GM18508 (cell line): Measurements from ENCODE around the gene DYNAP.

Source experiments
- ATAC-seq: cut with Tn5 transposase; IDR thresholded peaks from one replicate; pipeline ENCODE4 v1.9.1; 2021; ENCODE audit warnings: moderate number of reproducible peaks; ENCODE audit not compliant: insufficient read depth, unreplicated experiment

DYNAP gene, protein sequence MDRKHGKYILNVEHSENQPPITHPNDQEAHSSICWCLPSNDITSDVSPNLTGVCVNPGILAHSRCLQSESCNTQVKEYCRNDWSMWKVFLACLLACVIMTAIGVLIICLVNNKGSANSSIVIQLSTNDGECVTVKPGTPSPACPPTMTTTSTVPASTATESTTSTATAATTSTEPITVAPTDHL

GRCh38 chr18:54590945-54591344, at the start of gene DYNAP:
Gene DYNAP (plus strand): TSS chr18:54591245. CDS start chr18:54591283, 38 bp downstream.
- ATAC-seq, result no peak

- ATAC-seq, result no peak
These were observed 39.5 kb upstream of the DYNAP start for GRCh38 chr18:54551590-54551989.

DNA sequence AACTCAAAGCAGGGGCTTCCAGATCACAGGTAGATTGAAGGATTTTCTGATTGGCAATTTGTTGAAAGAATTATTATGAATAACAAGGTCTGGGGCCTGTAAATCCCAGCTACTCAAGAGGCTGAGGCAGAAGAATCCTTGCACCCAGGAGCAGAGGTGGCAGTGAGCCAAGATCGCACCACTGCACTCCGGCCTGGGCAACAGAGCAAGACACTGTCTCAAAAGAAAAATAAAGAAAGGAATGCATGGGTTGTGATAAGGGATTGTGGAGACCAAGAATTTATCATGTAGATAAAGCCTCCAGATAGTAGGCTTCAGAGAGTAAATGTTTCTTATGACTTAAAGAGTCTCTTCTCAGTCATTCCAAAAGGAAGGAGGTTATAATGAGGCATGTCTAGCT, 35.8 kb upstream of the DYNAP start:
- ATAC-seq, result no peak

DNA sequence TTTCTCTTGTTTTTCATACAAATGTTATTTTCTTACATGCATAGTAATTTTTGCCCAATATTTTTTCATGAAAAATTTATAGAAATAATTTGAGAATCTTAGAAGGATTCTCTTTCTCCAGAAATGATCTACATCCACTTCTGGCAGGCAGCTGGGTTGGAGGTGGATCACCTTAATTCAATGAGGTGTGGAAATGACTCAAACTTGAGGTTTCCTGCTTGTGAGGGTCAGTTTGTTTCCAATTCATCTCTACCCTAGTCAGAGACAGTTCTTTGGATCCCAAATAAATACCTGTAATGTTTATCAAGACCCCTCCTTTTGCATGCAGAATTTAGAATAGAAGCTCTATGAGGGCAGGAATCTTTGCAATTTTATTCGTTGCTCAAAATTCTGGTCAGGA, 35.0 kb upstream of the DYNAP start:
- no peak for ATAC-seq

DNA sequence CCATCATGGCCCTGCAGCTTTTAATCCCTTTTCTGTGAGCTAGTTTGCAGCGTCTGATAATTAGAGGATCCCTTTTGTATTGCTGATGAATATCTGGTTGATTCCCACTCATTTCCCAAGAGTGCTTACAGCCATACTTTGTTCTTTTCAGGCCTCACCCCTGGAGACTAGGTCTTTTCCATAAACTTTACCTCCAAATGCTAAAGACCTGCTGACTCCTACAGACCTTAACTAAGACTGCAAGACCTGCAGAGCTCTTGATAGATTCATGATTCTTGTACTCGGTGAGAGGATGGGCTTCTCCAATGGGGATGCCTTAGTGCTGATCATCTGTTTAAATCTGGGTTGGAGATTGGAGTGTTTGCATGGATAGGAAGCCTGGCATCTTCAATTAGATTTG, 33.1 kb upstream of the DYNAP start:
- ATAC-seq, result no peak

DNA sequence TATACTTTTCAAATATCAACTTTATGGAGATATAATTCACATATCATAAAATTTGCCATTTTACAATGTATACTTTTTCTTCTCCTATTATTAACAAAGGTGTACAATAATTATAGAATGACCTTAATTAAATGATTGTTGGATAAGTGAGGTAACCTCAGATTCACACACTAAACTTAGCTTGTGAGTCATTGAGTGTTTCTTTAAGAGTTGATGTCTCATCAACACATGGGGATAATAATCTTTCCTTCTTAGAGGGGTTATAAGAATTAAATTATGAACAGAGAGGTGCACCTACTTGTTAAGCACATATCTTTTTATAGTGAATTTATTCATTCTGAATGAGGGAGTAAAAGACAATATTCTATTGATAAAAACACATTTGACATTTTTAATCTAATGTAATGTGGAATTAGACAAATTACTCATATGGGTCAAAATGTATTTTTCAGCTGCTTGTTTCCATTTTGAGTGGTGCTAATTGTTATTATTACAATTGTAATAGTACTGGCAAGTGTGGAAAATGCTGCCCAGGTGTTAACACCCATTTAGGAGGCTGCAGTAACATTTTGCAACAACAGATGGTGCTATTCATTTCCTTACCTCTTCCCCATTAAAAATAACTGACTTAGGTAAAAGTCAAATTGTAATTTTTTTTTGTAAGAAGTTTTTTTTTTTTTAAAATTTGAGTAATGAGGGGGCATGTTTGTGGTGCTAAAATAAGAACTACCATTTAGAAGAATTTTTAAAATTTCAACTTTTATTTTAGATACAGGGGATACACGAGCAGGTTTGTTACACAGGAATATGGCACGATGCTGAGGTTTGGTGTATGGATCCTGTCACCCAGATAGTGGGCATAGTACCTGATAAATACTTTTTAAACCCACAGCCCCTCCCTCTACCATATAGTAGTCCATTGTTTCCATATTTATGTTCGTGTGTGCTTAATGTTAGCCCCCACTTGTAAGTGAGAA, 32.1 kb upstream of the DYNAP start:
- no peak for ATAC-seq

DNA sequence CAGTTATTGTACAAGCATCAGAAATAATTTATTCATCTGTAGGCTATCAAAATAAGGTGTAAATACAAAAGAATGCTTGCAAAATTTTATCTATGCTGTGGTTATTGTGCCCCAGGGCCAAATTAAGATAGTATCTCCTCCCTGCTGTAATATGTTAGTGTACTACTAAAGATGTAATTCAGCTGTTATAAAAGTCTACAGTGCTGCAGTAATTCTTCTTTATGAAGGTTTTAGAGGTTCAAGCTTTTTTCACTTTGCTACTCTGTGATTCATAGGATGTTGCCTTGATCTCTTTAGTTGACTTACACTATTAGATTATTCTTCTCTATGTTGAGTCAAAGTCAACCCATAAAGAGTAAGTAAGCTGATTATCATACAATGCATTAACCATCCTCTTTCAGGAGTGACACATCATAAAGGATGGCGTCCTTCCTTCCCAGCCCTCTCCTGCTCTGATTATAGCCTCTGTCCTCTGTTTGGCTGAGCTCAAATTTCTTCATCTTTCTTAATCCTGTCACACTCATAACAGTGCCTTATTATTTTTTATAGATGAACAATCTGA, 29.3 kb upstream of the DYNAP start:
- no peak for ATAC-seq

DNA sequence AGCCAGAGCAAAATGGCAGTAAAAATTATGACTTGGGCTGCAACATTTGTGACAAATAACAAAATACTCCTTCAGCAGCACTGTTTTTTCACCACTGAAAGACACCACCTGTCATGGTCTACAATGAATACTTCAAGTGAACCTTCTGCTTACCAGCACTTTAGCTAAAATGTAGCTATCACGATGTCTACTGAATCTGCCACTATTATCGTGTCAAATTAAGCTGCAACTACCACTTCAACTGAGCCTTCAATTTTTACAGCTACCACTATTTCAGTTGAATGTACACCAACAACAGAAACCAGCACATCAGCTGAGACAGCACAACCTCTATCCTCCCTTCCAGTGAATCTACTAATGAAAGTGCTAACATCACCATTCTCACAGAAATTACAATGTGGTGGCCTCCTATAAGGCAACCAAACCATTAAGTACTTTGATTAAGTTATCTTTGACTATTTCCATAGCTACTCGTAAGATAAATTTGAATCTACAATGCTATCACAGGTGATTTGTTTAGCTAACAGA, 10.8 kb upstream of the DYNAP start:
- no peak for ATAC-seq

DNA sequence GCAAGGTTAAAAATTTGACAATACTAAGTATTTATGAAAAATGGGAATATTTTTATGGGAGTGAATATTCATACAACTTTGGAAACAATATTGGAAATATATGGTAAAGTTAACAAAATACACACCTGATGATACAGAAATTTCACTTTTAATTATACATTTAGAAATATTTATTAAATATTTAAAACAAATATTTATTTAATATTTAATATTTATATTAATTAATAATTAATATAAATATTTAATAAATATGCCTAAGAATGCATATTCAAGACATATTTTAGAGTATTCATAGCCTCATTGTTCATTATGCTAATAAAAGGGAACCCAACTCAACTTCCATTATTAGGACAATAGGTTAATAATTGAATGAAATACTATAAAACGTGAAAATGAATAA, 7.0 kb upstream of the DYNAP start:
- ATAC-seq, result no peak

- no peak for ATAC-seq
These were observed 5.3 kb upstream of the DYNAP start for GRCh38 chr18:54585743-54586142.

DNA sequence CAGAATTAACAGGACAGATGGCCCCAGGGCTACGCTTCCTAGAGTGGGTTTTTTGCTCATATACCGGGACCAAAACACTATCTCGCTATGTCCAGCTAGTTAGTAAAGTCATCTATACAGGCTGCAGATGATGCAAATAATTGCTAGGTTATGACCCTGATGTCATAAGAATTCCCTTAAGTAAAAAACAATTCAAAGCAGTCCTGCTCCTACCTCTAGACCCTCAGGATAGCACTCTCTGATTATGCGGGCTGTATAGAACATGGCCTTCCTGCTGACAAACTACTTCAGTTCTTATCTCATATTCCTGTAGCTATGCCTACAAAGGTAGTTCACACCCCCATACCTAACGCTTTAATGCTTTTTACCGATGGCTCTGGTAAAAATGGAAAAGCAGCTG, 13.2 kb downstream of the DYNAP start:
- no peak for ATAC-seq

- no peak for ATAC-seq
These were observed 15.8 kb downstream of the DYNAP start for GRCh38 chr18:54606835-54607212.

DNA sequence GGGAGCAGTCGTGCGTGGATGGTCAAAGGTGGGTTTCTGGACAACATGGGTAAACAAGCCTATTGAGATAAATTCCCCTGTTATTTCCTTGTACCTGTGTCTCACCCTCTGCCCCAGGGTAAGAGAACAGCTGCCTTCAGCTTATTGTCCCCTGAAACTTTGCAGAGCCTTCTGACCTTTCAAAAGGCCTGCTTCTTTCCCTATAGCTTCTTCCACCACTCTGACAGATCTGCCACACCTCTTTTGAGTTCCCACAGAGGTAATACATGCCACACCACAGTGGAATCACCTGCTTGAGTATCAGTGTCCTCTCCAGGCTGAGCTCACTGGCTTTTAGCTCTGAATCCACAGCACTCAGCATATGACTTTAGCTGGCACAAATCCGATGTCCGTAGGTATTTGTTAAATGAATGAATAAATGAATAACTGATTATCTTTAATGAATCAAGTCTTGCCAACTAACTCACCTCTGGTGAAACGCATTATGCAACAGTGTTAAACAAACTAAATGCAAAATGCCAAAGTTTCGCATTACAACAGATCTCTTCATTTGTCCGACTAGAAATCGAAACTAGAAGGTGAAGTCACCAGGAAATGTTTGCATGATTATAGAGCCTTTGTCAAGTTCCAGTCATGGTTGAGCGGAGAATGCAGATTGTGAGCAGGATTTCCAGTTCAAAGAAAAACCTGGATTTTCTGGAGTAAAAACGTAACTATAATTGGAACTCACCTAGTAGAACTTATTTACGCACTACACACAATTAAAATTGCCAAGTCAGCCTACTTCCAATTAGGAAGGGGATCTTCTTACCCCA, 16.4 kb downstream of the DYNAP start:
- no peak for ATAC-seq

DNA sequence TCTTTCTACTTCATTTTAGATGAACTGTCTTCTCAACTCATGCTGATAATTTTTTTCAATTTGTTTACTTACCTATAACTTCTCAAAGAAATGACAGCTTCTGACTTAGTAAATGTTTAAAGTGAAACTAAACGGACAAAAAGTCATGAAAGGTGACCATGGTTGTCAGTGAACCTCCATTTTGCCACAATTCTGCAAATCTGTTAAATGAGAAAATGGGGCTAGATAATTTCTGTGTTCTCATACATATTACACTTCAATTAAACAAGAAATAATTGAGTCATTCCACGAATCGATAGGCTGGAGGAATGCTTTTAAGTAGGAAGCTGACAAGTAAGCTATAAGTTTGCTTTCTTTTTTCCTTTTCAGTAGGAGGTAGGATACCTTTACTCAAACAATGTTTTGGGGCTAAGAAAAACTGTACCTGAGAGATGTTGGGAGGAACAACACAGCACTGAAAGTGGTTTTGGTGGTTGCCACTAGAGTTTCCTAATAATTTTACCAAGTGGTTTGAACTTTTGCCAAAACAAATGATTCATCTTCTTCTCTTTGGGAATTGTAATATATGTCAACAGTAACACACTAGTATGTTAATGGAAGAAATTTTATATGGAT, 17.1 kb downstream of the DYNAP start:
- no peak for ATAC-seq

DNA sequence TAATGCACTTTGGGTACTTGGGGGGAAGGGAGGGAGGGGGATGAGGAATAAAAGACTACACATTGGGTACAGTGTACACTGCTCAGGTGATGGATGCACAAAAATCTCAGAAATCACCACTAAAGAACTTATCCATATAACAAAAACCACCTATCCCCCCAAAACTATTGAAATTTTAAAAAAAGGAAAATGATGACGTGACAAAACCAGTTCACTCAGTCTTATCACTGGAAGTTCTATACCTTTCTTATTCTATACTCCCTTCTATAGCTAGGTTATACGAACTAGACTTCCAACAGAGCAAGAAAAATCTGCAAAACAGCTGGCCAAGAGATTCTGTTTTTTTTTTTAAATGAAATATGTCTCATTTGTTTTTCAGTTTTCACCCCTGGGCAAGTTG, 20.8 kb downstream of the DYNAP start:
- no peak for ATAC-seq

- ATAC-seq, result no peak
These were observed 21.2 kb downstream of the DYNAP start for GRCh38 chr18:54612237-54612636.

DNA sequence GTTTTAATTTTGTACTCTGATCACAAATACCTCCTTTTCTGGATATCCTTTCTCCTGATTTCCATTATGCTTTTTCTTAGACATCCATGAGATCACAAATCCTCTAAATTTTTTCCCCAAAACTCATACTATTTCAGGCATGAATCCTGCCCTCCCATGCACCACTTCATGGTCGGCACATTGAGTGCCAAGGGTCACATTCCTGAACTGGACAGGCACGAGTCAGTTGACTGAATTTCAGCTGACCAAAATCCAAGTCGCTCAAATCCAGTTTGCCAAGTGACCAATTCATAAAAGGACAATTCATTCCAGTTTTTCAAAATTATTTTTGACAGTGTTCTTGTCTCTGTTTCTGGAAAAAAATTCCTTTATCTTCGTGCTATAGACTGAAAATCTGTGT, 22.1 kb downstream of the DYNAP start:
- ATAC-seq, result no peak

DNA sequence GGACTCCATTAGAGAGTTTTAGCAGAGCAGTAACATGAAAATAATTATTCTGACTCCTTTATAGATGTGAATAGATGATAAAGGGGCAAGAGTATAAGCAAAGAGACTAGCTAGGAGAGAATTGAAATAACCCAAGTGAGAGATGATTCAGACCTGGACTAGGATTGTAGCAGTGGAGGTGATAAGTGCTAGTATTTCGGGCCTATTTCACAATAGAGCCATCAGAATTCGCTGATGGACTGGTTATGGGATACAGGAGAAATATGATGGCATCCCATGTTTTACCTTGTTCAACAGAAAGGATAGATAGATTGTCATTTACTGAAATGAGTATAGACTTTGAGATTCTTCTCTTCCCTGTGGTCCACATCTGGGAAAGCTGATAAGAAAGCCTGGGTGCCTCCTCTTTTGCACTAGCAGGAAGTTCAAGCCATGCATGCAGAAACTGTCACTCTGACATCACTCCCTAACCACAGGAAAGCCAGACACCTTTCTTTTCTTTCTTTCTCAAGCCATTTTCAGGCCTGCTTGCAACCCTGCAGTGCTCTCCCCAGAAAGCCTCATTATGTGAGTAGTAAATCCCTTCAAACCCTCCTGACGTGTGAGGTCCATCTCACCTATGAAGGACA, 25.3 kb downstream of the DYNAP start:
- peak; percentile 74 for ATAC-seq

DNA sequence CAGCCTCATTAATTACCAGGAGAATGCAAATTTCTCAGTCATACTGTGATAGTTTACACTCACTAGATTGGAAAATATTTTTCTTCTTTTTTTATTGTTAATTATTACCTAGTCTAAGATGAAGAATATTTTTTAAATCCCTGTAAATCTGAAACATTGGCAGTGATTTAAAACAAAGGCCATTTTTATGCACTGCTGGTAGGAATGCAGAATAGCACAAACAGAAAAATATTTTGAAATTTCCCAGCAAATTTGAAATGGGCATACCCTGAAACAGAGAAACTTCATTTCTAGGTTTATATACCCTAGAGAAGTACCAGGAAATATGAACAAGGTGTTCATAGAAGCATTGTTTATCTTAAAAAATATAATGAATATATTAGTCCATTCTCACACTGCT, 31.0 kb downstream of the DYNAP start:
- no peak for ATAC-seq

GRCh38 chr18:54626779-54627178, 35.7 kb downstream of the DYNAP start:
- ATAC-seq, result no peak
